Anterior cingulate cortex (tissue), 58 donors: Measurements from ENCODE around the gene FBRSL1.

Source experiments
- DNase-seq, 58 donors: peaks; one replicate each; lab custom pipeline; 2025; lab: John Stamatoyannopoulos, UW

FBRSL1 gene

DNA sequence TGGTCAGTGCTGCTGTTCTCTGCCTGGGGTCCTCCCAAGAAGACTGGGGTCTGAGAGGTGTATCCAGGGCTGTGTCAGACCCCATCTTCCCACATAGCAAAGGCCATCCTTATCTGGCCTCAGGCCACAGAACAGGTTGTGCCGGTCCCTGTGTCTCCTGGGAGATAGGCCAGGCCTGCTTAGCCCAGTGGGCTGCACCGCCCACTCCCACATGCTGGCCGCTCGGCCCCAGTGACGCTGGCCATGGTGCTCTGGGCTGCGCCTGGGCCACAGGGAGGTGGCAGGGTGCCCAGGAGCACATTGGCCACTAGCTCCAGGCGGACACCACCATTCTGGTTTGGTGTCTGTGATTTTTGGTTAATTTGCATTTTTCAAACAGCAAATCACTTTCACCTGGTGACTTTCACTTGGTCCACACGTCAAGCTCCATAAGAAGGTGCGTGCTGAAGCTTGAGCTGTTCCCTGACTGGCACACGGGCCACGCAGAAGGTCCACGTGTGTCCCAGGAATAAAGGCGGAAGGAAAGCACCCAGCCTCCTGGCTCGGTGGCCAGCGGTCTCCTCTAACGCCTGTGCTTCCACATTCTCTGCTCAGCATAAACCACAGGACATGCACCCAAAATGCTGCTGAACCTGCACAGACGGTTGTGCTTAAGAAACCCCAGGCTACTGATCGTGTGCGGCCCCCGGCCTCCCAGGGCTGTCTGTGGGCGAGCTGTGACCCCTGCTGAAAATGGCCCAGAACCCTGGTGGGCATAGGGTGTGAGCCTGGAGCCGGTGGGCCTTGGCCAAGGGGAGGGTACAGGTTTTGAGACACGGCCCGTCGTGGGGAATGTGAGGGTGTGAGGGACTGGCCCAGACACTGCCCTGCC is 4.6 kb downstream of the FBRSL1 start:
- peak in 17 of 58 donors; percentile 14 to 60 (median 32) for DNase-seq

DNA sequence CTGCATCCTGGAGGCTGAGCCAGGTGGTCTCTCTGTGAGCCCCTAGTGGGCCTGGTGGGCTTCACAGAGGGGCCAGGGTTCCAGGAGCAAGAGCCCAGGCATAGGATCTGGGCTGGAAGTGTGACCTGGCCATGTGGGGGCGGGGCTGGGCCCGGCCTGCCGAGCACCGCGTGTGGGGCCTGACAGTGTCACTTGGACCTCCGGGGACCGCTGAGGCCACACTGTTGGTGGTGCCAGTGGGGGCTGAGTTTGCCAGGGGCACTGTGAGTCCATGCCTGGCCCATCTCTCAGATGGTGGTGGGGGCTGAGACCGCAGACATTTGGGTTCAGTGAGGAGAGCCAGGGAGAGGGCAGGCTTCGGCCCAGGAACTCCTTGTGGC is 5.2 kb downstream of the FBRSL1 start:
- no peak for DNase-seq

DNA sequence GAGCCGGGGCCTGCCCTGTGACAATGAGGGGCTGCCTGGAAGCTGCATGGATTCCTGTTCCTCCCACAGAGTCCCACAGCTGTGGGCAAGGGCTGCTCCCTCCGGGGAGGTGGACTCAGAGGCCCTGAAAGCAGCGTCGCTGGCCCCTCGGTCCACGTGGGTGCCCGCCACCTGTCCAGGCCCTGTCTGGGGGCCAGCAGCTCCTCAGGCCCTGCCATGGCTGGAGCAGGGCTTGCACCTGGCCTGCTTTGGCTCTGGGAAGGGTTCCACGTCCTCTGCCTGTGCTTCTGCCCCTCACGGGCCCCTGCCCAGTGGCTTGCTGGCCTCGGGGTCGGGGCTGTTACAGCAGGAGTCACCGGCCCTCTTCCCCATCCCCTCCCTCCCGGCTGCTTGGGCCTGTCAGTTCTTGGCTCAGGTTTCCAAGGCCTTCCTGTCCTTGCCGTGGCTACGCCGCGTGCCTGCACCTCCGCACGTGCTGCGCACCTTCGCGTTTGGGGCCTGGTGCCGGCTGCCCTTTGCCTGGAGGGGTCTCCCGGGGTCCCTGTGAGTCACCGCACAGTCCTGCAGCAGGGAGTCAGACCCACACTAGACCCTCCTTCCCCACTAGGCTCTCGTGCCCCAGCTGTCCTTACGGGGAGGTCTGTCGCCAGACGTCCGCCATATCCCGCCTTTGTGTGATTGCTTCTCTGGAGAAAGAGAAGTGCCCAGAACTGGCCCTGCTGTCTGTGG is 5.8 kb downstream of the FBRSL1 start:
- DNase-seq, result no peak

DNA sequence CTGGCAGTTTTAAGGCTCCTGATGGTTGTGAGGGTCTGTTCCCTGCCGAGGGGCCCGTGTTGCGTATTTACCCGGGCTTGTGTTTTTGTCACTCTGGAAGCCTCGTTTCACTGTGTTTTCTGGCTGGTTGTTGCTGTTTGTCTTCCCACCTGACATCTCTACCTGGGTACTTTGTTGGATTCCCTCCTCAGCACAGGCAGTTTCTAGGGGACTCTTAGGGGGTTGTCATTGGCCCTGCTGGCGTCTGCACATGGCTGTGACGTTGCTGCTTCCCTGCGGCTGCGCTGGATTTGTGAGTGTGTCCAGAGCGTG is 6.4 kb downstream of the FBRSL1 start:
- no peak for DNase-seq

DNA sequence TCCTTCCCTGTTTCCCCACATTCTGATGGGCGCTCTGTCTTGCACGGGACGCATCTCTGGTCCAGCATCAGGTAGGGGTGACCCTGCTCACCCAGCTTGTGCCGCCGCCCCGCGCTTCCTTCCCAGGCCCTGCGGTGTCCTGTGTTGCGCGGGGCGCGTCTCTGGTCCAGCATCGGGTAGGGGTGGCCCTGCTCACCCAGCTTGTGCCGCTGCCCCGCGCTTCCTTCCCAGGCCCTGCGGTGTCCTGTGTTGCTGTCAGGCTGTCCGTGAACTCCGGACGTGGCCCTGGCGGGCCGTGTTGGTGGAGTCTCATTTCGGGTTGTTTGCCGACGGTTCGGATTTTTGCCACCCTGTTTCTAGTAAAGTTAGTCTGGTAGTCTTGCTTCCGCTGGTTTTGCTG is 6.8 kb downstream of the FBRSL1 start:
- no peak for DNase-seq

DNA sequence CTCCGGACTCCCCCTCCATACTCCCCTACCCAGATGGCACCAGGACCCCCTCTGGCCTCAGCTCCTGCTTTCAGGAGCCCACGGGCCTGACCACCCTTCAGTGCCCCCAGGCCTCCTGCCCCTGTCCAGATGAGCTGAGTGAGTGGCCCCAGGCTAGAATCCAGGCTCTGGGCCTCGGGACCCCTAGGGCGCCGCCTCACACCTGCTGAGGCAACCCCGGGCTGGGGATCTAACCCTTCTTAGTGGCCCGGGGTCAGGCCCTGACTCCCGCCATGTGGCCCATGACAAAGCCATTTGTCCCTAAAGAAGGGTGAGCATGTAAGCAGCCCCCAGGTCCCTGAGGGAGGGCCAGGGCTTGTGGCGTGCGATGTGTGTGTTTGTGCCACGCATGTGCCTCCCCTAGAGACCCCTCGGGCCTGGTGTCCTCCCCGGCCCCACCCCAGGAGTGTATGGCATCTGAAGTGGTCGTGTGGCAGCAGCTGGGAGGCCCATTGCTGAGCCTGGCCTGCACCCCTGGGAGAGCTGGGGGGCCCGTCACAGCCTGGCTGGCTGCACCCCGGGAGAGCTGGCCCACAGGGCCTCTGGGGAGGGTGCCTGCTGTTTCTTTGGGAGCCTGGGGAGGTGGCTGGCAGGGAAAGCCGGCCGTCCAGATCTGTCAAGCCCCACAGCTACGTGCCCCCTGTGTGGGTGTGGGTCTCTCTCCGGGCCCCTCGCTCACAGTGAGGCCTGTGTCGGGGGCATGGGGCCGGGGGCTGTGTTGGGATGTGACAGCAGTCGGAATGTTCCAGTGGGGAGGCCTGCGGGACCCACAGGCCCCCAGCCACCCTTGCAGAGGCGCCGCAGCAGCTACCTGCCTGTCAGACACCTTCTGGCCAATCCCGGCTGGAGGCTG is 7.8 kb downstream of the FBRSL1 start:
- DNase-seq, result no peak

DNA sequence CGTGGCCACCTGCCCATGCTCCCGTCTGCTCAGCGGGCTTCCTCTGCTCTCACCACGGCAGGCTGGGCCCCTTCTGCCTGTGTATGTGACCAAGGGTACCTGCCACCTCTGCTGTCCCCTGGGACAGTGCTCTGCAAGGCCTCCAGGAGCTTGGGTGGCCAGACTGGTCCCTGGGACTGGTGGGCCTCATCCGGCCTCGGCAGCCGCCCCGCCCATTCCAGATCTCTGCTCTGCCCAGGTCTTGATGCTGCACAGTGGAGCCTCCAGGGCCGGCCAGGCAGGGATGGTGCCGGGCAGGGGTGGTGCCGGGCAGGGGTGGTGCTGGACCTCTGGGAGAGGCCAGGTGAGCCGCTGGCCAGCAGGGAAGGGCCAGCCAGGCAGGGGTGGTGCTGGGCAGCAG is 9.0 kb downstream of the FBRSL1 start:
- no peak for DNase-seq

DNA sequence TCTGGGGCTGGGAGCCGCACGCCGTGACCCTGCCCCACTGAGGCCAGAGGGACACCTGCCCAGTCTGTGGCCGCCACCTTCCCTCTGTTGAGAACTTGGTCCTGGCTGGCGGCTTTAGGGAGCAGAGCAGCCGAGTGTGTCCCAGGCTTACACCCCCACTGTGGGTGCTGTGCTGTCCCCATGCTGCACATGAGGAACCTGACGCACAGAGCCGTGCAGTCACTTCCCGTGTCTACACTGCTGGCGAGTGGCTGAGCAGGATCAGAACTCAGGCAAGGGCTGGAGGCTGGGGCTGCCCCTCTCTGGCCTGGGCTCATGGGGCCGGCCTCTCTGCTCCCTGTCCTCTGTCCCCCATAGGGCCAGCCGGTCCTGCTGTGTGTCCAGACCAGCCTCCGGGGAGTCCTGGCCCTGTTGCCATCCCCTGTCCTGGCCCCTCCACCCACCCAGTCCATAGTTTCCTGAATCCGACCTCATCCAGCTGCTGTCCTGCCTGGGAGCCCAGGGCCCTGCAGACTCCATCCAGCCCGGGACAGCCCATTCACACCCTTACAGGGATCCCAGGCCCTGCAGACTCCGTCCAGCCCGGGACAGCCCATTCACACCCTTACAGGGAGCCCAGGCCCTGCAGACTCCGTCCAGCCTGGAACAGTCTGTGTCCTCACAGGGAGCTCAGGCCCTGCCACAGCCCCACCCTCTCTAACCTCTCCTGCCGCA is 10.3 kb downstream of the FBRSL1 start:
- DNase-seq, result no peak

DNA sequence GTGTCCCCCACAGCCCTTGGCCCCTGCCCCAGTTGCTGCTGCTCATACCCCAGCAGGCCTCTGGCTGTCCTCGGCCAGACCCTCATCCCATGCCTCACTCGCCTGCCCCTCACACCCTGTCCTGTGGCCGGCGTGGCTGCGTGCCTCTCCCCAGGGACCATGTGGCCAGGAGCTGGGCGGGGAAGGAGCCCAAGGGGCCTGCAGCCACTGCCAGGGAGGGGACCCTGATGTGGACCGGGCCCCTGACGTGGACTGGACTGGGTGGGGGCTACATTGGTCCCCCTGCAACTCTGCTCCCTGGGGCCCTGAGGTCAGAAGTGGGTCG is 10.9 kb downstream of the FBRSL1 start:
- no peak for DNase-seq

DNA sequence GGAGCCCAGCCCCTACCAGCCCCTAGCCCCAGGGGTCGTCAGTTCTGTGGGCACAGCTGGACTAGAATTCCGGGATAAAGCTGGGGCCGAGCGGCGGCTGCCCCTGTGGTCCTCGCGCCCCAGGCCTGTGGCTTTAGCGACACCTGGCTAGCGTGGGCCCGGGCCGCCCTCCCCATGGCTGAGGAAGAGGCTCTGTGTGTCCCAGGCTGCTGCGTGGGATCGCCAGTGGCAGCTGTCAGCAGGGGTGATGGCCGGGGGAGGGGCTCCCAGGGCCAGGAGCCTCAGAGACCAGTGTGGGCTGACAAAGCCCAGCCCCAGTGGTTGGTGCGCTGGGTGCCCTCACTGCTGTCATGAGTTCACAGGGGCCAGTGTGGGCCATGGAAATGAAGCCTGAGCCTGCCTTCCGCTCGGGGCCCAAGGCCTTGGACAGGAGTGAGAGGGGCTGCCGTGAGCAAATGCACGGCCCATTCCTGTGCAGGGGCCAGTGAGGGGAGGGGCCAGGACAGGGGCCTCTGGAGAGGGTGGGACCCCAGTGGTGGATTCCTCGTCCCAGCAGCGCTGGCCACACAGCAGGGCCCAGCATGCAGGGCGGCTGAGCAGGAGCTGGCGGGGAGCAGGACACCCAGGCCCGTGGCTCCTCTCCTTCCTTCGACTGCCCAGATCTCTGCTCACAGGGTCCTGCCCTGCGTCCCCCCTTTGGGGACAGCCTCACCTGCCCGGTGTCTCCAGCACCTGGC is 11.4 kb downstream of the FBRSL1 start:
- DNase-seq, result no peak

DNA sequence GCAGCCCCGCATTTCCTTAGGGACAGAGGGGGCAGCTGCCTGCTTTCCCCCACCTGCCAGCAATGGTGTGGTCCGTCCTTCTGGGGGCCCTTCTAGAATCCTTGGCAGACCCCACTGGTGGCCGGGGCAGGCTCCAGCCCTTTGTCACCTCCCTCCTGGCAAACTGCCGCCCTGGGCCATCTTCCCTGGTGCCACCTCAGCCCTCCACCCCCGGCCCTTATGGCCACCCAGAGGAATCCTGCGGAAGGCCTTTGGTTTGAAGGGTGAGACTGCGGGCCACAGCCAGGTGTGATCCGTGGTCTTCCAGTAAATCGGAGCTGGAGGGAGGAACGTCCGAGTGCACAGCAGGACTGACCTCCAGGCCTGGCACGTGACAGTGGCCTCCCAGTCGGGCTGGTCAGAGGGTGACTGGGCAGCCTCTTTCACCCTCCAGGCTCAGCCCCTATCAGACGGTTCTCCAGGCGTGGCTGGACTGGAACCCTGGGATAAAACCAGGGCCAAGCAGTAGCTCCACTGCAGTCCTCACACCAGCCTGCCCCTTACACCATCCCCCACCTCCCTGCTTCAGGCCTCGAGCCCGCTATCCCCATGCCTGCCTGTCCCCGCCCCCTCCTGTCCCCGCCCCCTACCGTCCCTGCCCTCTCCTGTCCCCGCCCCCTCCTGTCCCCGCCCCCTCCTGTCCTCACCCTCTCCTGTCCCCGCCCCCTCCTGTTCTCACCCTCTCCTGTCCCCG is 12.4 kb downstream of the FBRSL1 start:
- DNase-seq, result no peak

DNA sequence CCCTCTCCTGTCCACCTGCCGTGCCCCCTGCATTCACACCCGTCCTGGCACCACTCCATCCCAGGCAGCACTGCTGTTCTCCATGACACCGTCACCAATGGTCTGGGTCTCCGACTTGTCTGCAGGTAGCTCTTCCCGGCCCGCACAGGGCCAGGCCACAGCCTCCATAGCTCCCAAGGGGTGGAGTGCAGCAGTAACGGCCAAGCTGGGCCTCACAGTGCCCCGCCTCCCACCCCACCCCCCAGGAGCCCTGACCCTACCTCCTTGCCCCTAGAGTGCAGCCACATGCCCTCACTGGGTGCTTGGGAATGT is 12.9 kb downstream of the FBRSL1 start:
- no peak for DNase-seq

DNA sequence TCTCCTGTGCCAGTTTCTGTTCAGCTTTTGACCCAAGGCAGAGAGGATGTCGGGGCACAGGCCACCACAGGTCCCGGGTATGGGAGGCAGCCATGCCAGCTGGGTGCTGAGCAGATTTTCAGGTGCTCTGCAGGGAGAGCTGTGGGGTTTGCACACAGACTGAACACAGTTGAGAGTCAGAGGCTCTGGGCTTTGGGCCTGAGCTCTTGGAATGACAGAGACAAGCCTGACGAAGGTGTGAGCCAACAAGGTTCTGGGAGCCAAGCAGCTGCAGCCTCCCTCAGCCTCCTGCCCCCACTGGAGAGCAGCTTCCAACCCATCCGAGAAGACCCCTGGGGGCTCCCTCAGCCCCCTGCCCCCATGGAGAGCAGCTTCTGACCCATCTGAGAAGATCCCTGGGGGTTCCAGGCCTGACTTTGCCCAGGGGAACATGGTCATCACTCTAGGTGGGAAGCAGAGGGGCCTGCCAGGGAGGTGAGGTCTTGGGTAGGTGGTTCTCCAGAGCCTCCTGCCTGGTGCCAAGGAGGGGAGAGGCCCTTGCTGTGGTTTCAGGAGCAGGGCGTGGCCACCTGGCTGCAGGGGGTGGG is 13.8 kb downstream of the FBRSL1 start:
- no peak for DNase-seq

DNA sequence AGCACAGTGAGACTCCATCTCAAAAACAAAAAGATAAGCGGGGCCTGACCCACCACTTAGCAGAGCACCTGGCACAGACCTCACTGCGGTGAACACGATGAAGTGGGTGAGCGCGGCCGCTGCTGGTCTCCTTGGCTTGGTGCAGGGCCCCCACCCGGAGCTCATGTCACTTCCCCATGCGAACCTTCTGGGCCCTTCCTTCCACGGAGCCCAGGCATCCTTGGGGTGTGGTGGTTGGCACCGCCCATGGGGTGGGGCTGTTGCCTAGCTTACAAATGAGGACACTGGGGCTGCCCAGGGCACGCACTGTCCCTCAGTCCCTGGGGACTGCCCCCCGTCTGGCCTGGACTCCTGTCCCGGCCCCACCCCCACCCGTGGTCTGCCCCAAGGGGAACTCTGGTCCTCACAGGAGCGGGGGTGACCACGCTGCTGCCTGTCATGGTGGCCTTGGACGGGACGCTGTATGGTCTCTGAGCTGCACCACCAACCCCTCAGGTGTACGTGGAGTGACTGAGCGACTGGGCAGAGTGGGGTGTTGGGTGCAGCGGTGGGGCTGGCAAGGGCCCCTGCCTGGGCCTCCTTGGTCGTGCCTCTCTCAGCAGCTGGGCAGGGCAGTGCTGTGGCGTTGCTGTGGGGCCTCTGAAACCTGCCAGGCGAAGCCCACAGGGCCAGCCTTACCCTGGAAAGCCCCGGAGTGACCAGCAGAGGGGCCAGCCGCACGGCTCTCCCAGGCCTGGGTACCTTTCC is 15.3 kb downstream of the FBRSL1 start:
- no peak for DNase-seq

DNA sequence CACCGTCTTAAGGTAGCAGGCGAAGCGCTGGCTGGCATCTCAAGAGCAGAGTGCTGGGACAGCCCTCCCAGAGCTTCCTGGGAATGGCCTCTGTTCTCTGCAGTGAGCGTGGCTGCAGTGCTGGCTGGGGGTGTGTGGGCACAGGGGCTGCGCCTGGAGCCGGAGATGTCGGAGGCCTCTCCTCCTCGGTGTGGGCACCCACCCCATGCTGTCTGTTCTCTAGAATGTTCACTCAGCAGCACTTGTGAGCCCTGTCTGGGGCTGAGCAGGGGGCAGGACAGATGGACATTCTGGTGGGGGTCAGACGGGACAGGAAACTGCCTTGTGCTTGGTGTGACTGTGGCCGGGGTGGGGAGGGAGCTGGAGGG is 15.9 kb downstream of the FBRSL1 start:
- no peak for DNase-seq

DNA sequence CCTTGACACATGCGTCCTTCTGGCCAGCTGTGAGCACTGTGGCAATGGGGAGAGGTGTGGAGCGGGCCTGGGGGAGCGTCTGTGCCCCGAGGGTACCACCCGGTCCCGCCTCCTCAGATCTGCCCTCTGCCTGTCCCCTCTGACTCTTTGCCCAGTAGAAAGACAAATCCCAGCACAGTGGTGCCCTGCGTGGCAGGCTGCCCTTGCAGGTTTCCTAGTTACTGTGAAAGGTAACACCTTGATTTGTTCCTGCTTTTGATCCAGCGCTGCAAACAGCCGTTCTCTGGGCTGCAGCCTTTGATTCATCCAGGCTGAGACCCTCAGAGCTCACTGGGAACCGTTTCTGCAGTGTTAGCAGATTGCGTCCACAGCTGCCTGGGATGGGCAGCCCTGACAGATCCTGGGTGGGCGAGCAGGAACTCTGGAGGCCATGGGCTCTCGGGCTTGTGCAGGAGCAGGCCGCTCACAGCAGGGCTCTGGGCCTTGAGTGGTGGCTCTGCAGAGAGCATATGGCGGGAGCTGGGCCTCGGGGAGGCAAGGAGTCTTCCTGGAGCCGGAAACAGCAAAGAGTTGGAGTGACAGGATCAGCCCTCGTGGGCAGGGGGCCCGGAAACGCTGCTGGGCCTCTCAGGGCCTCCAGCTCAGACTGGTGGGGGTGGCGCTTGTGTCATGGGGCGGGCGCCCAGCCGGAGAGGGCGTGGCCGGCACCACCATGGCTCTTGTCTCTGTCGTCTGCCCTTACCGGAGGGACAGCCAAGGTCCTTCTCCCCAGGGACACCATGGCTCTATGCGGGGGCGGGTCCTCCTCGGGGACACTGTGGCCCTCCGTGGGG is 16.6 kb downstream of the FBRSL1 start:
- DNase-seq, result peak in 43 of 58 donors; percentile 10 to 83 (median 46)

DNA sequence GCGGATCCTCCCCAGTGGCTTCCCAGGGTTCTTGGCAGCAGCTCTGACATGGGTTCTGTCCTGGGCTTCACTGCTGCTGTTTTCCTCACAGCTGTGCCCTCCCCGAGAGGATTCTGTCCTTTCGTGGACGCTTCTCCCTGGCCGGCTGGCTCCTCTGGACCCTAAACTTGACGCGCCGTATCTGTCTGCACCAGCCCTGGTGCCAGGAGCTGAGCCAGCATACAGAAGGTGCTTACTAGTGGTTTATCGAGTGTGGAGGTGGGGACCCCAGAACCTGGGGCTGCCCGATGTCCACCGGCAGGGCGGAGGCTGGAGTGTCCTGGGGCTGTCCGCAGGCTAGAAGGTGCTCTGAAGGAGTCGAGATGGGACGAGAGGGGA is 17.2 kb downstream of the FBRSL1 start:
- DNase-seq, result no peak
